NCI-H2107 treated with DMSO at 0.1 percent for 48 hours (cell line): ENCODE results near the gene DNAH8.

Source experiments
- DNase-seq: peaks from one replicate; lab custom pipeline; 2025; ENCODE audit not compliant: unreplicated experiment; lab: John Stamatoyannopoulos, UW

Gene DNAH8

DNA sequence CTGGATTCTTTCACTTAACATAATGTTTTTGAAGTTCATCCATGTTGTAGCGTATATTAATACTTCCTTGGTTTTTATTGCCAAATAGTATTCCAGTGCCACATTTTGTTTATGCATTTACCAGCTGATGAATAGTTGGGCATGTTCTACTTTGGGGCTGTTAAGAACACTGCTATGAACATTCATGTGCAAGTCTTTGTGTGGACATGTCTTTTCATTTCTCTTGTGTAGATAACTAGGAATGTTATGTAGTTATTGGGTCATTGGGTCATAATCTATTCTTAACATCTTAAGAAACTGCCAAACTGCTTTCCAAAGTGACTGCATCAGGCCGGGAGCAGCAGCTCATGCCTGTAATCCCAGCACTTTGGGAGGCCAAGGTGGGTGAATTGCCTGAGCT, 289.7 kb downstream of the DNAH8 start:
- DNase-seq = no peak

DNA sequence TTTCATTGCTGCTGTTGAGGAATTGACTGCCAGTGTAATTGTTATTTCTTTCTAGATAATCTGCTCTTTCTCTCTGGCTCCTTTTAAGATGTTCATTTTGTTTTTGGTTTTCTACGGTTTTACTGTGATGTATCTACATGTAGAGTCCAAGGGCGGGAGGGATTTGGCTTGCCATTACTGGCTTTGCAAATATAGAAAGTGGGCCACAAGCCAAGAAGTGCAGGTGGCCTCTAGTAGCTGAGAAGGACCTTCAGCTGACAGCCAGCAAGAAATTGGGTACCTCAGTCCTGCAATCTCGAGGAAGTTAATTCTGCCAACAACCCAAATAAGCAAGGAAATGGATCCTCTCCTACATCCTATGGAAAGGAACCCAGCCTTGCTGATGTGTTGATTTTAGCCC, 290.7 kb downstream of the DNAH8 start:
- DNase-seq = no peak

DNA sequence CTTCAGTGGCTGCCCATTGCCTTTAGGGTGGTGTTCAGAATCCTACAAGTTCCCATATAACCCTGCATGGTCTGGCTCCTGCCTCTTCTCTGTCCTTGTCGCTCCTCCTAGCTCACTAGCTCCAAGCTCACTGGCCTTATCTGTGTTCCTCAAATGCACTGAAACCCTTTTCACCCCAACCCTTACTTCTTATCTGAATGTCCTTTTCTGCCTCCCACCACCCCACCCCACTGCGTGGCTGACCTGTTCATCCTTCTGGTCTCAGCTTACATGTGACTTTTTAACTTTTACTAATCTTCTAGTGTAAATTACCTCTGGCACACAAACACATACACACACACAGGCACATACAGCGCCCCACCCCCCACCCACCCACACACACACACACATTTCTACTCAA, 292.5 kb downstream of the DNAH8 start:
- DNase-seq = no peak

DNA sequence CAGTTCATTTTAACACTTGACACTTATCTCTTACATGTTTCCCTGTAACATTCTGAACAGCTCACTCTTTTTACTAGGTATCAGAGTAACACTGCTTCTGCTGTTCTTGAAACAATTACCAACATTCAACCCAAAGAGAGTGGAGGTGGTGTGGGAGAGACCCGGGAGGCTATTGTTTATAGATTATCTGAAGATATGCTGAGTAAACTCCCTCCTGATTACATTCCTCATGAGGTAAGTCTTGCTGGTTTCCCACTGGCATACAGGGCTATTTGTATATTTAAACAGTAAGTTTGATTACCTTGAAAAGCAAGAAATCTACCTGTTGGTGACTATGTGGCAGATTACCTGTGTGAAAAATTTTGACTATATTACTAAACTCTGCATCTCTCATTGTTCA, 293.6 kb downstream of the DNAH8 start:
- no peak for DNase-seq

DNA sequence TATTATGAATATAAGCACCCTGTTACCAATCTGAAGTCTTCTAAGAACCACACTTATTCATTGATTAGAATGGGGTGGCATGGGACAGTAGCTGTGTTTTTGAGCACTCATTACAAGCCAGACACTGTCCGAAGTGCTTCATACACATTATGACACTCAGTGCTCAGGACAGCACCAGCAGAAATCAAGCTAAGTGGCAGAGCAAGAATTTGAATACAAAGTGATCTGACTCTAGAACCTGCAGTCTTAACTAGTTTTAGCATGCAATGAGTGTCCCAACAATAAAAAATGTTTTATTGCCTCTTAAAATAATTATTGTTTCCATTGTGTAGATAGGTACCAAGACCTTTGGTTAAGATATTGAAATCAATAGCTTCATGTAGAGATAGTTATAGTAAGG, 294.4 kb downstream of the DNAH8 start:
- DNase-seq = no peak

DNA sequence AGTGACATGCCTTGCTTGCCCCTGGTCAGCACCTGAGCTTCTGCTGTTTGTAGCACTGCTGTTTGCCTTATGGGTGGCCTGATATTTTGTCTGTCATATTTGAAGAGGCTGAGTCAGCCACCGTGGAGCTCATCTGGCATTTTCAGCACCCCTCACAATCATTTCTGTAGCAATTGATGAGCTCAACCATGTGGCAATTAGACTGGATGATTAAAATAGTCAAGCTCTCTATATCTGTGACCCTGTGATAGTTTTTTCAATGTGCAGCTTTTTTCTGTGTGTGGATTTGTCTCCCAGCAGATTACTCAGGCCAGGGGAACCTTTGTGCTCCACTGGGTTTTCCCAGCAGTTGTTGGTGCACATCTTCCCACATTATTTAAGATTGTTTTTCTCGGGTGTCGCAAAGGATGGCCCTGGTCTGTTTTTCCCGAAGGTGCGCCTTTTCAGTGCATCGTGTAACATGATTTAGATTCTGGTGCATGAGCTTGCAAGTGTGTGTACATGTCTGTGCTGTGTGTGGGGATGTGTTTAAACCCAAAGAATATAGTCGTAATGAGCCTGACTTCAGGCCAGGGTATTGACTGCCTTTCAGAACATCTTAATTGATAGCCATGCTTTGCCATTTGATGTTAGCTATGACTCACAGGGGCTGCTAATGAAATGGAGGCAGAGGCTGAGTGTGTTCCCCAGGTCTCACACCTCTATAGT, 301.9 kb downstream of the DNAH8 start:
- no peak for DNase-seq

DNA sequence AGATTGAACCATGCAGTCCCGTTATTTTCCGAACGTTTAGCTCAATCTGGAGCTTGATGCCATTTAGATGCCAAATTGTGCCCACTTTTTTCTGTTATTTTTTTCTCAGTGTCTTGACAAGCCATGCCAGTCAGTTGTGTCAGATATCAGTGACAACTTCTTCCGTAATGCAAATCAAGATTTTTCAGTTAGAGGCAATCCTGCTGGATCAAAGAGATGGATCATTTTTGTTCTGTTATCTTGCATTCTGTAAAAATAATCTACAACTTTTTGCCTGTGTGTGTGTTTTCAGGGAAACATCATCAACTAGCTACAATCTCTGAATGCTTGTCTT, 302.4 kb downstream of the DNAH8 start:
- no peak for DNase-seq

DNA sequence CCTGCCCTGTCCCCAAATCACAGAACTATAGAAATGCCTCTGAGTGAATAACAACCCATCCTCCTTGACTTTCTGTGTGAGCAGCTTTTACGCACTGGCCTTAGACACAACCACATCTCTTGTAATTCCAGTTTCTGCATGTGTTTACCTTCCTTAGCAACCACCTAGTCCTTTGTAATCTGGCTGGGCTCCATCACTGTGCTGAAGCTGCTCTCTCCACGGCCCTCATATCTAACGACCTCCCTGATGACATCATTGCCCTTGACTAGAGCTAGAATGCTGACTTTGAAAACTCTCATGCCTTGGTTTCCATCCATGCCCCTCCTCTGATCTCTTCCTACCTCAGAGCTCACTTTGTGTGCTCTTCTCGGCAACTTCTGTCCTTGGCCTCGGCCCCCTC, 303.0 kb downstream of the DNAH8 start:
- no peak for DNase-seq

DNA sequence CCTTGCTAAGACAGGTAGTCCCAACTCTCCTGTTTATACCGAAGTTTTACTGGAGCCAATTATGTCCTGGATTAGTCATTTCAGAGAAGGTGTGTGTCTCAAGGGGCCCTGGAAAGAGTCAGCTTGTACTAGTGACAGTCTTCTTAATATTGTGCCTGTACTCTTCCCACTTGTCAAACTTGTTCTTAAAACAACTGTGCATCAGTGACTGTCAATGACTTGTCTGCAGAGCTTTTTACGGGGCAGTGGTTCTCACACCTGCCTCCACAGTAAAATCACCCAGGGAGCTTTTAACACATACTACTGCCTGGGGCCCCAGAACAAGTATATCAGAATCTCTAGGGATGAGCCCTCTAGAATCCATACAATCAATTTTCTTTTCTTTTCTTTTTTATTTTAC, 305.0 kb downstream of the DNAH8 start:
- no peak for DNase-seq

DNA sequence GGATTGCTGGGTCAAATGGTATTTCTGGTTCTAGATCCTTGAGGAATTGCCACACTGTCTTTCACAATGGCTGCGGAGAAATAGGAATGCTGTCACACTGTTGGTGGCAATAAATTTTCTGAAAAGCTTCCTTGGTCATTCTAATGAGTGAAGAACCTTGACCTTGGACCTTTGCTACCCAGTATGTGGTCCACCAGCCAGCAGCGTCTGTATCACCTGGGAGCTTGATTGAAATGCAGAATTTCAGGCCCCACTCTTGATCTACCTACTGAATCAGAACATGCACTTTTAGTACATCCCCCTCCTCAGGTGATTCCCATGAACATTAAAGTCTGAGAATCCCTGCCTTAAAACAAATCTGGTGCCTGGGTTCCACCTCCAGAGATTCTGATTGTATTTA, 305.9 kb downstream of the DNAH8 start:
- DNase-seq = no peak

DNA sequence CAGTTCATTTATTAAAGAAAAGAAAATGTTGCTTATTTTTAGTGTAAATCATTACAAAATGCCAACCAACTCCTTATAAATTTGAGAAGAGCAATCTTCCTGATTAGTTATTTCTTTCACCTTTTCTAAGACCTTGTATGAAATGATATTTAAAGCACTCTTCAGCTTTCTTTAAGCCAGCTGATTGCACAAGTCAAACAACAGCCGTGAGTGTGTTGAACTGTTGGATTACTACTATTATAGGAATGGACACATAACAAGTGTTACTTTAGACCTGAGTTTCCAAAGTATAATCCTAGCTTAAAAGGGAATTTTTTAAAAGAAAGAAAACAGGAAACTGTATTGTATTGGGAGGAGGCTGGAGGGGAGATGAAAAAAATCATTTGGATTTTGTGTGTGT, 306.7 kb downstream of the DNAH8 start:
- DNase-seq = no peak

DNA sequence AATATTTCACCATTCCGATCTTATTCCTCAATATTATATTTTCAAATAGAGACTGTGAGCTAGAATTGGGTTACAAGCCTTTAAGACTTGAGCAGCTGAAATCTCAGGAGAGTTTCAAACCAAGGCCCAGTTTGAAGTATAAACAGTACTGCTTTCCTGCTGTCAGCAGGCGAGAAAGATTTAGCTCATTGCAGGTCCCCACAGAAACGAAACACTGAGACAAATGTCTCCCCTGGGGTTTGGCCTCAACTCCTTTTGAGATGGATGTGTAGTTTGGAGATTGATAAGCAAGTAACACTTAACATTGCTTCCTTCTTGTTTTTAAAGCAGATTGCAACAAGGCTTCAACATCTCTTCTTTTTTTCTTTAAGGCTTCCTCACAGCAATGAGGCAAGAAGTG, 311.1 kb downstream of the DNAH8 start:
- no peak for DNase-seq

DNA sequence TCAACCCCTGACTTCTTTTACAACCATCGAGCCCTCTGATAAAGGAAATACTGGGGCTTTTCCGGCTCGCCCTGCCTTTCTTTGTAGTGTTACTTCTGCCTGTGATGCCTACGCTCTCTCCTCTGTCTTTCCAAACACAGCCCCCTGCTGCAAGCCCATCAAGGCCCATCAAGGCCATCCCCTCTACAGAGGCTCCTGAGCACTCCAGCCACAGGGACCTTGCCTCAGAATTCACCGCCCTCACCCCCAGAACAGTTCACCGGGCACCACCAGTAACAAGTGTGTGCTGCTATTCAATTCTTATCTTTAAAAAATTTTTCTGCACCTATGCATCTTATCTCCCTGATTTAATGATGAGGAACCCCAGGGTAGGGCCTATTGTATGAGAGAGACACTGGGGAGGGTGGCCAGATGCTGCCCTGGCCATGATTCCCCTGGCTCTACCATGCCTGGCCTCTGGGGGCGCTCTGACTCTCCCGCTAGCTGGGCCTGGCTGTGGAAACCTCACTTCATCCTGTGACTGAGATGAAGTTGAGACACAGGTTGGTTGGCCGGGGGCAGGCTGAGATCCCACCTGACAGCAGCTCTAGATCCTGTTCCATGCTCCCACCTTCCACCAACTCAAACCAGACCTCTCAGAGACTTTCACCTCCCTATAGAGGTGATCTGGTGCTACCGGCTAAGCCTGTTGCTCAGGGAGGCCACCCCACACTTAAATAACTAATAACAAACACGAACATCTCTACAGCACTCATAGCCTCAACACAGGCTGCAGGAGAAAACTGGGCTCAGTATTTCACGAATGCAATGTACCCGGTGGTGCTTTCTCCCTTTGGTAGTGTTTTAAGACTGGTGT, 314.3 kb downstream of the DNAH8 start:
- DNase-seq = peak; percentile 0

DNA sequence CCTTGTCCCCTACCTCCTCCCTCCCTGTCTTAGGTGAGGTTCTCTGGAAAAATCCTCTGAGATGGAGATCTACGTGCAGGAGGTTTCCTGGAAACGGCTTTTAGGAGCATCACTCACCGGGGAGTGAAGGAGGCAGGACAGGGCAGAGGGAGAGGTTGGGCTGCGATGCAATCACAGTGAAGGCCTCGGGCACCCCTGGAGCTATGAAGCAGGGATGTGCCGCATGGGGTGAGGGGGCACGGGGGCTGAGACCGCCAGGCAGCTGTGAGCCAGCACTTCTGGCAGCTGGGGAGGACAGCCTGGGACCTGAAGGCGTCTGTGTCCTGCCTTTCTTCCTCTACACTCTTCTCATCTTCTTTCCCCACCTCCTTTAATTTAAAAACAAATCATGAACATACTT, 320.6 kb downstream of the DNAH8 start:
- DNase-seq = no peak

DNA sequence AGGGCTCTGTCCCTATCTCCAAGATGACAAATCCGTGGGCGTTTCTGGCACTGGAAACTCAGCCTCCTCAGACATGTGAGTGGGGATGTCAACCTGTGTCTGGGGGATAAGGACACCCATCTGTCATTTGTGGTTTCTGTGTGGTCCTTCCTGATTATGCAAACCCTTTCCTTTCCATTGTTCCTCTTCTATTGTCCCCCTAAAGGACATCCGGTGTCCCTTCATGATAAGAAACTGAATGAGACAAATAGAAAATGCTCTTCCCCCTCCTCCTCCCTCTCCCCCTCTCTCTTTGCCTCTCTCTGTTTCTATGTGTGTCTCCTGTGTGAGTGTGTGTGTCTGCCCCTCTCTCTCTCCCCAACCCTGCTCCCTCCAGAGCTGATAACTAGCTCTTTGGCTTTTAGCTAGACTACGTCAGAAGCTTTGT, 322.0 kb downstream of the DNAH8 start:
- no peak for DNase-seq

DNA sequence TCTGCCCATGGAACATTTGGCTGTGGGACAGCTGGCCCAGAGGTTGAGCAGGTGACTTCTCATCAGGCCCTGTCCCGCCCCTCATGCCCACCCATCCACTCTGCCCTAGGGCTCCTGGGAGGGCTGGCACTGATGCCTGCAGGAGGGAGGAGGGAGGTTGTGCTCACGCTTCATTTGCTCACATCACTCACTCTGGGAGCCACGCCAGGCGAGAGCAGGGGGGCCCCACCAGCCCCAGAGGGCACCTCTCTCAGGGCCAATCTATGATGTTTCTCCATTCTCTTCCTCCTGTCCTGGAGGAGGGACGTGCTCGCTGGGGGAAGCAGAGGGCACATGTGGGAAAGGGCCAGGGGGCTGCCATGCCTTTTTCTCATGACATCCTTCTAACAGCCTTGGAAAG, 322.6 kb downstream of the DNAH8 start:
- no peak for DNase-seq

DNA sequence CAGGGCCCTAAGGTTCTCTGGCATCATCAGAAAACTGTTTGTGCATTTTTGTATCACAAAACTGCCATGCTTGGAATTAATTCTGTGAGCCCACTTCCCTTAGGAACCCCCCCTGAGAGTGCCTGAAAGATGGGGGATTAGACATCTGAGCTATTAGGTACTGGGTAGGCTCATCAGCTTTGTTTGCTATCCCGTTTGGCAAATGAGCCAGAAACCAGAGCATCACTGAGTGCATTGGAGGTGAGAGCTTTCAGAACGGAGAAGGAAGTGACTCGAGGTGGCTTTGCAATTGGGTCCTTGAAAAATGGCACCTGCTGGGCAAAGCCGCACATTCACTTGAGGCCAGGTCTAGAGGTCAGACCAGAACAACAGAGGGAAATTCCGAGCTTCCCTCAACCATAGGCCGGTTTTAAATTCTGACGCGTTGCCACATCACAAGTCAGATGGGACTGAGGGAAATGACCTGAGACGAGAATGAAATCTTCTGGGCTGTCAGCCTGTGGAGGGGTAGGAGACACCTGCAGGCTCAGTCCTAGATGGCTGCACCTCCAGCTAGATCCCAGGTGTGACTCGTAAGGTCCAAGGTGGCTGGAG, 325.1 kb downstream of the DNAH8 start:
- DNase-seq = no peak

DNA sequence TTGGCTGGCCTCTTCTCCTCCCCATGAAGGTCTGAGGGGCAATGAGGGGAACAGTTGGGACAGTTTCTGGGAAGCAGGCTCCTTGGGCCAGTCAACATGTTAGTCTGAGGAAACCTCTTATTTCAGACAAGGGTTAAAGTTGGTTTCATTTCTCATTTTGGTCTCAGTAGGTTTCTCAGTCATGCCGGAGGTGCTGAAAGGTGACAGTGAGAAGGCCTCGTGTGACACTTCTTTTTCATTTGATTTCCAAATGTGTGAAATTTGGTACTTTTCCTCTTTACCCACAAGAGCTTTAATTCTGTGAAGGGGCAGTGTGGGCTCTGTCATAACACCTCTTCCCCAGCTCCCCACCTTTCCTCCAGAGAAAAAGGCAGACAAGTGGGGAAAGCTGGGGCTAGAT, 326.0 kb downstream of the DNAH8 start:
- no peak for DNase-seq

DNA sequence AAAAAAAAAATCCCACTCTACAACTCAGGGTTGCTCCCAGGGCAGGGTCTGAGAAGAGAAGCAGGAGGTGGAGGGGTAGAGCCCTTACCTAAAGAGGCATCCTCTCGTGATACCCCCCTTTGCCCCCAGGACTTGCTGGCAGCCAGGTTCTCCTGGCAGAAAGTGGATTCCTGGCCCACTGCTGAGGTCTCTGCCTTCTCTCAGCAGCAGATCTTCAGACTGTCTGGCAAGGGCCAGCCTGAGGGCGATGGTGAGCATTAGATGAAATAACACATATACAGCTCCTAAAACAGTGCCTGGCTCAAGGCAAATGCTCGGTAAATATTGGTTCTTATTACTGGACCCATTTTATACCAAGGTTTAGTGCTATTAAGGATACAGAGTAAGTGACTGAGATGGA, 328.7 kb downstream of the DNAH8 start:
- DNase-seq = no peak

DNA sequence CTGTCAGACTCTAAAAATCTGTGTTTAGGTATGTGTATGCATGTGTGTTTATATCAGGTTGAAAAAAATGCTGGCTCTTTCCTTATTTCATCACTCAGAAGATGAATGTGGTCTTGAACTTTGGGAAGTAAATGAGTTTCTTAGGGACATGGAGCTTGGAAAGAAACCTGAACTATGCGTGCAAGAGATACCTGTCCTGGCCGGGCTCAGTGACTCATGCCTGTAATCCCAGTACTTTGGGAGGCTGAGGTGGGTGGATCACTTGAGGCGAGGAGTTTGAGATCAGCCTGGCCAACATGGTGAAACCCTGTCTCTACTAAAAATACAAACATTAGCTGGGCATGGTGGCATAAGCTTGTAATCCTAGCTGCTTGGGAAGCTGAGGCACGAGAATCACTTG, 329.1 kb downstream of the DNAH8 start:
- no peak for DNase-seq

DNA sequence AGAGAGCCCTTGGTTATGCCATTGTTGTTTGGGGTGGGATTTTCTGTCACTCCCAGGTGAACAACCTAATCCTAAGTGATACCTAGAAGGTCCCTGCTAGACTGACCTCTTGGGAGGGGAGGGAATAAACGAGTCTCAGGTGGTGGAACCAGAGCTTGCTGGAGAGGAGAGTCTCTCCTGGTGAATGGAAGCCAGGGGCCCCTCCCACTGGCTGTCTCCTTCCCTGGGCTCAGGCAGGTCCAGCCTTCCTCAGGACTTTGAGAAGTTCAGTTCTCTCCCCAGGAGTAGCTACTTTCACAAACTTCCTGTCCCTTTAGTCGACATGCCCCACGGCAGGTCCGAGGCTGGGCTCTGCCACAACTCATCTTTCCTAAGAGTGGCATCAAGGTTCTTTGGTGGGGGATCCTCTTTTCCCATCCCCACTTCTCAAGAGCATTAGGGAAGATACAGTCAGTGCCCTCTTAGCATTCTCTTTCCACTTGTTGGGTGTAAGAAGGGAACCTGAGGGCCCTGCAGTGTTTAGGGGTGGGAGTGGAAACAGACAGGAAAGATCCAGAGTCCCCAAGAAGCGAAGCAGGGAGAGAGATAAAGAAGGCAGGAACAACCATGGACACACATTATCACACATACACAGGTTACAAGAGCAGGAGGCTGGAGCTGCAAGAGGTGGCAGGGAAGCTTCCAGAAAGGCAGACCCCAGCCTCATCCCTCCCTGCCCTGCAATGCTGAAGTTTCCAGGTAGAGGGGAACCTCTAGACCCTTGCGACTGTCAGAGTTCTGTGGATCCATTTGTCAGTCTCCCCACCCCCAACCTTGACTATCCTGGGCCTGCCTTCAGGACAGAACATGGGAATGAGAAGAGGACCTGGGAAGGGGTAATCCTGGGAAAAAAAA, 332.6 kb downstream of the DNAH8 start:
- DNase-seq = no peak
